ENCODE data around the gene ACLY. TPM values are rescaled to one million over a fixed set of nuclear protein-coding genes. Genes with fewer than 3 reads are reported as not detected.

ACLY gene
- total and polyA plus RNA-seq, 2 of the 13 experiments (the other 11 are each of a cell fraction or from before 2014, with no cell fraction given), result 111 to 218 TPM

DNA sequence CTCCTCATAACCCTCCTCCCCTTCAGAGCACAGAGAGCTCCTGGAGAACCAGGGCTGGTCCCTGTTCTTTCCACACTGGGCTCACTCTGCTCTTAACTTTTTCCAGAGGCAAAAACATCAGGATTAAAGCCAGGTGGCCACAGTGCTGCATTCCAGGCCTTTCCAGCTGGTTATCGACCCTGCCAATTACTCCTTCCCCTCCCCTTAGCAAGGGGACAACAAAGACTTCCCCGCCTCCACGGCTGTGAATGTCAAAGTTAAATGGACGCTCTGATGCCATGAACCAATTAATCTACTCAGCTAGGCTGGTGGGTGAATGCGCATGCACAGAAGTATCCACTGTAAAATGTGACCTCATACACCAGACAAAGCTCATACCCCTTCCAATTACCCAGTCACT, 23.1 kb downstream of the ACLY start:
- TF ChIP-seq HDAC2 (CRISPR knock-in tag; IDR thresholded peaks at IDR 0.05) (no peak), ATF5 (CRISPR knock-in tag; IDR thresholded peaks at IDR 0.05; ENCODE audit: low read depth) (no peak), RXRA (CRISPR knock-in tag; IDR thresholded peaks at IDR 0.05) (no peak), ZNF883 (CRISPR knock-in tag; IDR thresholded peaks at IDR 0.05; ENCODE audit: not compliant biosample characterization) (no peak), ZNF12 (CRISPR knock-in tag; IDR thresholded peaks at IDR 0.05) (no peak), ARNT2 (CRISPR knock-in tag; IDR thresholded peaks at IDR 0.05; ENCODE audit: low read depth) (no peak), ZNF460 (CRISPR knock-in tag; IDR thresholded peaks at IDR 0.05; ENCODE audit: borderline replicate concordance) (no peak), GRHL1 (CRISPR knock-in tag; conservative IDR thresholded peaks at IDR 0.05) (no peak), YY1 (IDR thresholded peaks at IDR 0.05; ENCODE audit: insufficient read depth, insufficient replicate concordance, low read depth, low read length) (no peak), REL (CRISPR knock-in tag; conservative IDR thresholded peaks at IDR 0.05) (no peak), CCDC6 (CRISPR knock-in tag; IDR thresholded peaks at IDR 0.05) (no peak), PHF20 (CRISPR knock-in tag; IDR thresholded peaks at IDR 0.05) (no peak), ZNF557 (CRISPR knock-in tag; IDR thresholded peaks at IDR 0.05) (no peak), MAFG (CRISPR knock-in tag; IDR thresholded peaks at IDR 0.05) (no peak), ZNF543 (CRISPR knock-in tag; IDR thresholded peaks at IDR 0.05) (no peak)
- TF ChIP-seq, protein P1, sequence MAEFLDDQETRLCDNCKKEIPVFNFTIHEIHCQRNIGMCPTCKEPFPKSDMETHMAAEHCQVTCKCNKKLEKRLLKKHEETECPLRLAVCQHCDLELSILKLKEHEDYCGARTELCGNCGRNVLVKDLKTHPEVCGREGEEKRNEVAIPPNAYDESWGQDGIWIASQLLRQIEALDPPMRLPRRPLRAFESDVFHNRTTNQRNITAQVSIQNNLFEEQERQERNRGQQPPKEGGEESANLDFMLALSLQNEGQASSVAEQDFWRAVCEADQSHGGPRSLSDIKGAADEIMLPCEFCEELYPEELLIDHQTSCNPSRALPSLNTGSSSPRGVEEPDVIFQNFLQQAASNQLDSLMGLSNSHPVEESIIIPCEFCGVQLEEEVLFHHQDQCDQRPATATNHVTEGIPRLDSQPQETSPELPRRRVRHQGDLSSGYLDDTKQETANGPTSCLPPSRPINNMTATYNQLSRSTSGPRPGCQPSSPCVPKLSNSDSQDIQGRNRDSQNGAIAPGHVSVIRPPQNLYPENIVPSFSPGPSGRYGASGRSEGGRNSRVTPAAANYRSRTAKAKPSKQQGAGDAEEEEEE (CRISPR knock-in tag; IDR thresholded peaks at IDR 0.05; ENCODE audit: borderline replicate concordance), result no peak
- Histone ChIP-seq H3K27me3 (ENCODE audit: control insufficient read depth in 1 of 2, insufficient read depth in 2 of 2, low read length in 2 of 2) (no peaks in the 10 kb centered on the region), H3K9ac (ENCODE audit: insufficient read depth, low read depth, low read length) (no peak overlapping the region), H3K4me3 (replicated peaks in 1 of 3; ENCODE audit: insufficient read depth in 1 of 3, low read depth in 2 of 3, low read length in 3 of 3) (no peak overlapping the region), H2AFZ (ENCODE audit: low read length) (no peak overlapping the region), H3K4me2 (ENCODE audit: low read depth, low read length) (no peak overlapping the region), H3K27ac (ENCODE audit: extremely low read length, insufficient read depth, low read length) (no peak overlapping the region), H3K4me1 (ENCODE audit: insufficient read depth, low read length) (peaks cover 25% of the 10 kb centered on the region), H4K20me1 (ENCODE audit: insufficient read depth, low read length) (no peaks in the 10 kb centered on the region), H3K9me3 (ENCODE audit: low read length) (no peaks in the 10 kb centered on the region), H3K36me3 (replicated peaks in 1 of 2; ENCODE audit: control insufficient read depth in 1 of 2, insufficient read depth in 2 of 2, low read length in 2 of 2) (peaks cover 49 to 79% of the 10 kb centered on the region in 2 experiments), H3K79me2 (ENCODE audit: insufficient read depth, low read length) (no peaks in the 10 kb centered on the region)
- BruUV-seq (replicated peaks), result no TSS peak
- WGBS (ENCODE audit: low lambda C conversion rate), result 89% methylated on average over 5 of the region's 5 CpGs
- intact Hi-C loops (cut with micrococcal nuclease; ENCODE audit: unreplicated experiment) (no loop called here), in situ Hi-C loops (cut with HindIII; ENCODE audit: extremely low pct_ligation_motif_present, low pct_unique_long_range_greater_than_20kb) (no loop called here)
- ChIA-PET CTCF (ENCODE audit: low intra/inter-chr PET ratio, low total read pairs) (no interaction called here), POLR2A (interaction anchor here (1.0 to 2.8 kb wide), 4 partner anchors 13 to 71 kb away, joined by 3 to 16 read pairs (median 6); partner anchors contain the start of genes ACLY, CNP and KLHL11)
- DNase-seq (ENCODE audit: low spot score) (no peak), ATAC-seq (no peak), FAIRE-seq (no peak)

All from HepG2 (cell line).